Prostate gland (tissue), 2 donors: ENCODE results near the gene ANKS3. TPM values are rescaled to one million over a fixed set of nuclear protein-coding genes. Genes with fewer than 3 reads are reported as not detected.

Source experiments
- DNase-seq: peaks from one replicate; pipeline ENCODE4 v3.0.0-alpha.2; 2019; ENCODE audit warnings: low spot score
- H3K27ac ChIP-seq, 2 donors: fragments of 200-600 bp; sonication (generic); 2 replicates each; pipeline ENCODE4 v1.5.1; 2017 to 2019
- H3K27me3 ChIP-seq: fragments of 200-600 bp; sonication (generic); replicated peaks from 2 replicates; pipeline ENCODE4 v1.5.1; 2019; ENCODE audit not compliant: insufficient read depth
- H3K36me3 ChIP-seq, 2 donors: fragments of 200-600 bp; sonication (generic); 1 replicate in 1 of 2; 2 replicates in 1 of 2; pipeline versions ENCODE4 v1.5.1 to v1.8.1; 2017 to 2019
- H3K4me1 ChIP-seq: fragments of 200-600 bp; sonication (generic); replicated peaks from 2 replicates; pipeline ENCODE4 v1.5.1; 2019
- H3K4me3 ChIP-seq, 2 donors: fragments of 200-600 bp; sonication (generic); 2 replicates each; pipeline ENCODE4 v1.5.1; 2017 to 2019
- H3K9me3 ChIP-seq: fragments of 200-600 bp; sonication (generic); 2 replicates; pipeline ENCODE4 v1.5.1; 2017
- CTCF ChIP-seq, 4 experiments: fragments of 200-600 bp in 2 of 4; fragments of 450-650 bp in 2 of 4; sonication (generic) in 2 of 4; IDR thresholded peaks; 1 replicate in 3 of 4; 2 replicates in 1 of 4; pipeline ENCODE4 v1.5.1; 2016 to 2019; ENCODE audit warnings: antibody characterized with exemption in 4 of 4, mild to moderate bottlenecking in 2 of 4, moderate library complexity in 2 of 4
- POLR2A ChIP-seq: fragments of 450-650 bp; IDR thresholded peaks from one replicate; pipeline ENCODE4 v1.6.1; 2016; ENCODE audit warnings: antibody characterized with exemption, mild to moderate bottlenecking
- POLR2AphosphoS5 ChIP-seq: sonication (generic); formaldehyde crosslinking; IDR thresholded peaks from one replicate; pipeline ENCODE4 v1.6.1; 2017; ENCODE audit warnings: antibody characterized with exemption
- WGBS: methylation state at CpG from one replicate; pipeline ENCODE4 v1.1.5; 2018; 5-methylcytosine and 5-hydroxymethylcytosine counted together
- intact Hi-C: fragments of 100-400 bp; cut with DNase I; formaldehyde crosslinking; loops from one replicate; pipeline ENCODE4 v1.14.2; 2022
- total RNA-seq, 2 donors: library from RNA; depleted of rRNA; stranded (reverse); fragments of >200 nt; gene quantifications; one replicate each; pipeline ENCODE4 v1.1.0, GENCODE V29; 2016

Gene ANKS3
- total RNA-seq, 2 donors from 2014 or later = 19.1 to 42.9 TPM

GRCh38 chr16:4737545-4737944 lies 3.5 kb upstream of the ANKS3 start:
- no peak overlapping the region for H3K27ac ChIP-seq
- WGBS = 64% methylated on average over 15 of the region's 15 CpGs
- no peaks in the 10 kb centered on the region for H3K27me3 ChIP-seq
- no peak overlapping the region for H3K4me3 ChIP-seq
- no peaks in the 10 kb centered on the region for H3K36me3 ChIP-seq
- DNase-seq = no peak
- intact Hi-C loops = loop anchor here (10.0 kb wide), 3 partner anchors 67 to 123 kb away; partner anchors contain the start of genes GLYR1, ROGDI, UBALD1 and UBN1
- no peaks in the 10 kb centered on the region for H3K9me3 ChIP-seq
- no peak for TF ChIP-seq CTCF (IDR thresholded peaks at IDR 0.05)
- no peak for TF ChIP-seq POLR2A
- no peak for TF ChIP-seq POLR2AphosphoS5
- H3K4me1 ChIP-seq = no peaks in the 10 kb centered on the region

GRCh38 chr16:4736546-4736945 lies 2.5 kb upstream of the ANKS3 start:
- Histone ChIP-seq H3K36me3 (no peaks in the 10 kb centered on the region), H3K27ac (no peak overlapping the region), H3K4me3 (no peak overlapping the region), H3K27me3 (no peaks in the 10 kb centered on the region), H3K9me3 (no peaks in the 10 kb centered on the region), H3K4me1 (no peaks in the 10 kb centered on the region)
- 87% methylated on average over 4 of the region's 4 CpGs for WGBS
- intact Hi-C loops = loop anchor here (10.0 kb wide), 3 partner anchors 68 to 122 kb away; partner anchors contain the start of genes GLYR1, ROGDI, UBALD1 and UBN1
- DNase-seq = no peak
- TF ChIP-seq POLR2AphosphoS5 (no peak), CTCF (IDR thresholded peaks at IDR 0.05) (no peak), POLR2A (no peak)

- intact Hi-C loops = loop anchor here (1.0 to 10.0 kb wide), 5 partner anchors 33 to 222 kb away; partner anchors contain the start of genes GLYR1, ROGDI, UBALD1 and UBN1
- H3K36me3 ChIP-seq = no peaks in the 10 kb centered on the region
- H3K9me3 ChIP-seq = no peaks in the 10 kb centered on the region
- H3K4me1 ChIP-seq = no peaks in the 10 kb centered on the region
- WGBS = 4% methylated on average over 38 of the region's 38 CpGs
- peak; percentile 82 for DNase-seq
- no peaks in the 10 kb centered on the region for H3K27me3 ChIP-seq
- peak overlapping the region; percentile 76 to 82 for H3K27ac ChIP-seq
- TF ChIP-seq POLR2AphosphoS5 = no peak
- TF ChIP-seq POLR2A = no peak
- TF ChIP-seq CTCF (IDR thresholded peaks at IDR 0.05) = no peak
- peak overlapping the region; percentile 80 to 82 for H3K4me3 ChIP-seq
Observed at GRCh38 chr16:4734730-4735535, 862 bp upstream of the ANKS3 start.

- Histone ChIP-seq H3K9me3 (no peaks in the 10 kb centered on the region), H3K27me3 (no peaks in the 10 kb centered on the region), H3K36me3 (no peaks in the 10 kb centered on the region), H3K4me3 (peak overlapping the region; percentile 80 to 82), H3K27ac (peak overlapping the region; percentile 76 to 82), H3K4me1 (no peaks in the 10 kb centered on the region)
- 0% methylated on average over 19 of the region's 19 CpGs for WGBS
- TF ChIP-seq POLR2A (no peak), CTCF (IDR thresholded peaks at IDR 0.05) (no peak), POLR2AphosphoS5 (no peak)
- peak; percentile 12 for DNase-seq
- intact Hi-C loops = loop anchor here (1.0 to 10.0 kb wide), 5 partner anchors 35 to 223 kb away; partner anchors contain the start of genes GLYR1, ROGDI, UBALD1 and UBN1
Observed at GRCh38 chr16:4733747-4734062, 366 bp downstream of the ANKS3 start.
